NB4 (cell line): Measurements from ENCODE around the gene ZFP62.

Source experiments
- DNase-seq: peaks from one replicate; pipeline ENCODE4 v3.0.0; 2010; ENCODE audit warnings: low read depth
- H3K4me3 ChIP-seq: one replicate; pipeline ENCODE4 v1.5.1; 2011; ENCODE audit warnings: mild to moderate bottlenecking, low read depth, low read length, moderate library complexity
- CTCF ChIP-seq: IDR thresholded peaks from one replicate; pipeline ENCODE4 v1.5.1; 2012; ENCODE audit warnings: low read depth, low read length
- MAX ChIP-seq: IDR thresholded peaks from 2 replicates; pipeline ENCODE4 v1.6.1; 2011; ENCODE audit warnings: low read depth, low read length
- MYC ChIP-seq: IDR thresholded peaks from 2 replicates; pipeline ENCODE4 v1.6.1; 2011; ENCODE audit warnings: low read depth, low read length
- POLR2A ChIP-seq: IDR thresholded peaks from 2 replicates; pipeline ENCODE4 v1.6.1; 2011; ENCODE audit warnings: mild to moderate bottlenecking; ENCODE audit not compliant: insufficient read length; ENCODE audit errors: extremely low read depth

Gene ZFP62

GRCh38 chr5:180807046-180807445 lies 54.0 kb downstream of the ZFP62 start:
- H3K4me3 ChIP-seq, result peak overlapping the region; percentile 84
- DNase-seq, result no peak
- TF ChIP-seq POLR2A (no peak), MAX (no peak), MYC (no peak), CTCF (no peak)

- peak; percentile 56 for DNase-seq
- peak overlapping the region; percentile 9 for H3K4me3 ChIP-seq
- TF ChIP-seq MYC (no peak), POLR2A (no peak), MAX (no peak), CTCF (no peak)
These were observed 54.6 kb downstream of the ZFP62 start for GRCh38 chr5:180806351-180807011.

GRCh38 chr5:180804129-180804618 lies 56.9 kb downstream of the ZFP62 start:
- TF ChIP-seq CTCF (no peak), MYC (no peak), POLR2A (no peak), MAX (no peak)
- H3K4me3 ChIP-seq, result peak overlapping the region; percentile 38
- DNase-seq, result no peak

- TF ChIP-seq MAX (peak; percentile 95), POLR2A (peak; percentile 52), MYC (peak; percentile 91), CTCF (peak; percentile 21)
- peak overlapping the region; percentile 64 for H3K4me3 ChIP-seq
These were observed 57.6 kb downstream of the ZFP62 start for GRCh38 chr5:180803181-180804128.

GRCh38 chr5:180802325-180803180 lies 58.5 kb downstream of the ZFP62 start, which contains the start of gene MGAT1:
Gene MGAT1 (minus strand): TSS chr5:180802806. CDS start chr5:180792971, 9,835 bp downstream.
- DNase-seq, result peak; percentile 91
- TF ChIP-seq MAX, result no peak
- no peak; the same call in 1 of the 2 replicates for TF ChIP-seq MYC
- no peak for TF ChIP-seq CTCF
- peak; percentile 62 for TF ChIP-seq POLR2A
- H3K4me3 ChIP-seq, result peak within 1 kb of the TSS; percentile 79

More at GRCh38 chr5:180803181-180804128, 57.6 kb downstream of the ZFP62 start:
- peak; percentile 96 for DNase-seq
